Measurements from ENCODE around the gene LDB2.

DNA sequence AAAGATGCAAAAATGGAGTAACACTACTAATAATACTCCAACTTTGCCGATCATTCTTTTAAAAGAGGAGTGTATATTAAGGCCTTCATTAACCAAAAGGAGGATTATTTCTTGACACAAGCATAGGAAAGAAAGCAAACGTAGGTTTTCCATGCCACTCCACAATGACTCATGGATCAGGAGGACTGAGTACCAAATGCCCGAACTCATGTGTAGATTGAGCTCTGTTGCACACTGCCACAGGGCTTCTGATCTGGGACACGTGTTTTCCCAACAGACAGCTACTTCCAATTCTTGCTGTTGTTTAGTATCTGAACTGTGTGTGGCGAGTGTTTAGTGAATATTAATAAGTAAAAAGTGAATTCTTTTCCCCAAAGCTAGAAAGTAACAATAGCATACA lies 131.2 kb downstream of the LDB2 start:
- TF ChIP-seq POLR2A (IDR thresholded peaks at IDR 0.05; ENCODE audit: low read length) (no peak), GATA1 (IDR thresholded peaks at IDR 0.05; ENCODE audit: low read depth, low read length) (no peak)

All from erythroblast (primary cell).